HepG2 (cell line): Measurements from ENCODE around the gene COG4.

Source experiments
- CEBPB ChIP-seq: IDR thresholded peaks from 2 replicates; pipeline ENCODE4 v1.6.1; 2011; ENCODE audit warnings: low read depth, low read length, improper control_type of control experiment, borderline replicate concordance
- CENPBD1 ChIP-seq: sonication (generic); formaldehyde crosslinking; IDR thresholded peaks from 2 replicates; pipeline ENCODE4 v1.8.0; 2022; ENCODE audit warnings: missing genetic modification reagents, low read depth, mild to moderate bottlenecking, borderline replicate concordance
- GABPA ChIP-seq, 2 experiments: IDR thresholded peaks; 2 replicates each; pipeline ENCODE4 v1.6.1; 2011 to 2016; ENCODE audit warnings: low read depth in 2 of 2, low read length in 1 of 2, missing biosample characterization in 1 of 2, missing genetic modification characterization in 1 of 2
- MYC ChIP-seq: sonication (generic); formaldehyde crosslinking; IDR thresholded peaks from 2 replicates; pipeline ENCODE4 v1.9.0; 2021; ENCODE audit warnings: missing genetic modification reagents, borderline replicate concordance
- MZF1 ChIP-seq: sonication (generic); formaldehyde crosslinking; IDR thresholded peaks from 2 replicates; pipeline ENCODE4 v1.8.1; 2023; ENCODE audit warnings: mild to moderate bottlenecking, missing genetic modification reagents, borderline replicate concordance
- SIN3A ChIP-seq: IDR thresholded peaks from 2 replicates; pipeline ENCODE4 v1.6.1; 2011; ENCODE audit warnings: low read depth, mild to moderate bottlenecking, control low read depth, low read length, borderline replicate concordance
- ZFP41 ChIP-seq: sonication (generic); formaldehyde crosslinking; IDR thresholded peaks from 2 replicates; pipeline ENCODE4 v1.4.0; 2020; ENCODE audit warnings: mild to moderate bottlenecking, missing genetic modification reagents, borderline replicate concordance
- ZFP62 ChIP-seq: sonication (generic); formaldehyde crosslinking; IDR thresholded peaks from 2 replicates; pipeline ENCODE4 v1.4.0; 2020; ENCODE audit warnings: missing genetic modification reagents
- ZFX ChIP-seq: sonication (generic); formaldehyde crosslinking; IDR thresholded peaks from 2 replicates; pipeline ENCODE4 v1.4.0; 2020; ENCODE audit warnings: mild to moderate bottlenecking, low read depth, missing genetic modification reagents, moderate library complexity
- ZNF746 ChIP-seq: sonication (generic); formaldehyde crosslinking; IDR thresholded peaks from 2 replicates; pipeline ENCODE4 v1.8.0; 2022; ENCODE audit warnings: mild to moderate bottlenecking, missing genetic modification reagents

DNA sequence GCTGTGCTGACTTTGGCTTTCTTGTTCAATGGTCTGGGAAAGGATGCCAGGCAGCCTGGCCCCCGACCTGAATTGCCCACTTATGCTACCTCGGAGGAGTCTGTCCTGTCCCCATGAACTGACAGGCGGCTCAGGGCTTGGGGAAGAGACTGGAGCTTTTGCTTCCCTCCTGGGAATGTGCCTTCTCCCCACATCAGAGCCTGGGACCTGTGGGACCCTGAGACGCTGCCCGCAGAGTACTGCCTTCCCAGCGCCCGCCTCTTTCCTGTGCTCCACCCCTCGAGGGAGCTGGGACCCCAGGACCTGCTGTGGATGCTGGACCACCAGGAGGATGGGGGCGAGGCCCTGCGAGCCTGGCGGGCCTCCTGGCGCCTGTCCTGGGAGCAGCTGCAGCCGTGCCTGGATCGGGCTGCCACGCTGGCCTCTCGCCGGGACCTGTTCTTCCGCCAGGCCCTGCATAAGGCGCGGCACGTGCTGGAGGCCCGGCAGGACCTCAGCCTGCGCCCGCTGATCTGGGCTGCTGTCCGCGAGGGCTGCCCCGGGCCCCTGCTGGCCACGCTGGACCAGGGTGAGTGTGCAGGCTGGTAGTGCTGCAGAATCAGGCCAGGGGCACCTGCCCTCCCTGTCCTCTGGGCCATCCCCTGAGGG, 50.4 kb downstream of the COG4 start:
- TF ChIP-seq ZFP62 (no peak), MZF1 (CRISPR knock-in tag) (no peak), CEBPB (no peak), ZFP41 (CRISPR knock-in tag) (no peak), SIN3A (no peak), ZNF746 (CRISPR knock-in tag) (no peak), GABPA (IDR thresholded peaks at IDR 0.05; ENCODE audit: low read depth, low read length) (no peak), GABPA (CRISPR knock-in tag; IDR thresholded peaks at IDR 0.05; ENCODE audit: low read depth) (no peak), MYC (CRISPR knock-in tag) (no peak), ZFX (CRISPR knock-in tag) (no peak), CENPBD1 (CRISPR knock-in tag) (no peak)
